KMS-11 (cell line): ENCODE data around the gene LRRC30.

ENCODE experiments used
- H2AFZ ChIP-seq: fragments of 200-600 bp; sonication (generic); 2 replicates; pipeline ENCODE4 v1.6.1; 2016; ENCODE audit warnings: antibody characterized with exemption, mixed run types, low read depth
- H3K27ac ChIP-seq: fragments of 200-600 bp; sonication (generic); 2 replicates; pipeline ENCODE4 v1.6.1; 2016; ENCODE audit warnings: mild to moderate bottlenecking, mixed run types
- H3K27me3 ChIP-seq: fragments of 200-600 bp; sonication (generic); 2 replicates; pipeline ENCODE4 v1.6.1; 2017; ENCODE audit warnings: mild to moderate bottlenecking, low read depth, mixed run types, moderate library complexity; ENCODE audit not compliant: insufficient read depth
- H3K36me3 ChIP-seq: fragments of 200-600 bp; sonication (generic); 2 replicates; pipeline ENCODE4 v1.6.1; 2017; ENCODE audit warnings: mild to moderate bottlenecking, mixed run types; ENCODE audit not compliant: insufficient read depth
- H3K4me1 ChIP-seq: fragments of 200-600 bp; sonication (generic); 2 replicates; pipeline ENCODE4 v1.6.1; 2016; ENCODE audit warnings: mild to moderate bottlenecking, low read depth, mixed run types; ENCODE audit not compliant: poor library complexity, severe bottlenecking
- H3K4me2 ChIP-seq: fragments of 200-600 bp; sonication (generic); 2 replicates; pipeline ENCODE4 v1.7.0; 2016; ENCODE audit warnings: mild to moderate bottlenecking, mixed run types
- H3K4me3 ChIP-seq: fragments of 200-600 bp; sonication (generic); IDR thresholded peaks from 2 replicates; pipeline ENCODE4 v1.6.1; 2017; ENCODE audit warnings: low read depth, low read length, mixed read lengths; ENCODE audit not compliant: insufficient read depth
- H3K79me2 ChIP-seq: fragments of 200-600 bp; sonication (generic); 2 replicates; pipeline ENCODE4 v1.6.1; 2016; ENCODE audit warnings: low read depth, mixed run types; ENCODE audit not compliant: insufficient read depth
- H3K9ac ChIP-seq: fragments of 200-600 bp; sonication (generic); 2 replicates; pipeline ENCODE4 v1.6.1; 2016; ENCODE audit warnings: mild to moderate bottlenecking, mixed run types
- H4K20me1 ChIP-seq: fragments of 200-600 bp; sonication (generic); 2 replicates; pipeline ENCODE4 v1.6.1; 2016; ENCODE audit warnings: mild to moderate bottlenecking, mixed run types; ENCODE audit not compliant: insufficient read depth
- CTCF ChIP-seq: fragments of 200-600 bp; sonication (generic); conservative IDR thresholded peaks from 2 replicates; pipeline ENCODE4 v1.6.1; 2017; ENCODE audit warnings: low read depth, mild to moderate bottlenecking, antibody characterized with exemption, low read length, moderate library complexity, mixed read lengths

The LRRC30 gene

GRCh38 chr18:7230626-7231349 is at the start of gene LRRC30:
Gene LRRC30 (plus strand): TSS chr18:7231089. CDS start chr18:7231139, 50 bp downstream.
- no peak within 1 kb of the TSS for H2AFZ ChIP-seq
- no peak within 1 kb of the TSS for H3K9ac ChIP-seq
- H3K36me3 ChIP-seq = no peaks in the 10 kb centered on the region
- no peak within 1 kb of the TSS for H3K27ac ChIP-seq
- no peaks in the 10 kb centered on the region for H3K79me2 ChIP-seq
- no peaks in the 10 kb centered on the region for H3K27me3 ChIP-seq
- H3K4me3 ChIP-seq = no peak within 1 kb of the TSS
- TF ChIP-seq CTCF = no peak
- no peaks in the 10 kb centered on the region for H4K20me1 ChIP-seq
- H3K4me1 ChIP-seq = no peaks in the 10 kb centered on the region
- no peak within 1 kb of the TSS for H3K4me2 ChIP-seq

GRCh38 chr18:7185701-7186100 is 45.2 kb upstream of the LRRC30 start:
- no peak for TF ChIP-seq CTCF
- no peaks in the 10 kb centered on the region for H3K27me3 ChIP-seq
- H2AFZ ChIP-seq = no peak overlapping the region
- no peaks in the 10 kb centered on the region for H3K4me1 ChIP-seq
- H3K9ac ChIP-seq = no peak overlapping the region
- H3K79me2 ChIP-seq = no peaks in the 10 kb centered on the region
- no peaks in the 10 kb centered on the region for H3K36me3 ChIP-seq
- H4K20me1 ChIP-seq = no peaks in the 10 kb centered on the region
- H3K27ac ChIP-seq = no peak overlapping the region
- no peak overlapping the region for H3K4me3 ChIP-seq
- H3K4me2 ChIP-seq = no peak overlapping the region

- no peaks in the 10 kb centered on the region for H4K20me1 ChIP-seq
- no peaks in the 10 kb centered on the region for H3K27me3 ChIP-seq
- no peak for TF ChIP-seq CTCF
- no peak overlapping the region for H3K9ac ChIP-seq
- H3K4me1 ChIP-seq = no peaks in the 10 kb centered on the region
- no peak overlapping the region for H3K27ac ChIP-seq
- H3K4me3 ChIP-seq = no peak overlapping the region
- H3K4me2 ChIP-seq = no peak overlapping the region
- H2AFZ ChIP-seq = no peak overlapping the region
- H3K79me2 ChIP-seq = no peaks in the 10 kb centered on the region
- no peaks in the 10 kb centered on the region for H3K36me3 ChIP-seq
Measured at GRCh38 chr18:7190547-7191156, 40.2 kb upstream of the LRRC30 start.

GRCh38 chr18:7191736-7192135 is 39.2 kb upstream of the LRRC30 start:
- Histone ChIP-seq H3K27ac (no peak overlapping the region), H2AFZ (no peak overlapping the region), H3K27me3 (no peaks in the 10 kb centered on the region), H3K36me3 (no peaks in the 10 kb centered on the region), H3K79me2 (no peaks in the 10 kb centered on the region), H3K4me2 (no peak overlapping the region), H4K20me1 (no peaks in the 10 kb centered on the region), H3K4me1 (no peaks in the 10 kb centered on the region), H3K9ac (no peak overlapping the region), H3K4me3 (no peak overlapping the region)
- no peak for TF ChIP-seq CTCF
